ENCODE data around the gene ARSG.

Gene ARSG

GRCh38 chr17:68301438-68301959 lies 10.2 kb downstream of the ARSG start (continued):
- no peak for TF ChIP-seq ELK4 (IDR thresholded peaks at IDR 0.05; ENCODE audit: borderline replicate concordance, low read depth, low read length)

- CTCF ChIA-PET, result interaction anchor here (0.6 to 1.4 kb wide), 4 partner anchors 60 to 134 kb away, joined by 3 to 5 read pairs (median 4); no protein-coding TSS in a partner anchor
- Histone ChIP-seq H3K36me3 (ENCODE audit: control insufficient read depth in 2 of 2, insufficient read depth in 1 of 2, low read length in 2 of 2) (no peaks in the 10 kb centered on the region), H3K4me1 (ENCODE audit: control insufficient read depth, insufficient read depth, low read length) (no peaks in the 10 kb centered on the region), H3K4me3 (ENCODE audit: low read depth, low read length) (no peak overlapping the region), H3K9me3 (ENCODE audit: control insufficient read depth, insufficient read depth, low read depth, low read length) (no peaks in the 10 kb centered on the region), H3K27ac (ENCODE audit: extremely low read depth, low read depth, low read length) (no peak overlapping the region)
- POLR2A ChIA-PET, result interaction anchor here (1.4 kb wide), 1 partner anchor 11 kb away, joined by 5 read pairs; the partner anchor contains the start of gene SLC16A6
- TF ChIP-seq ZNF280D (tag by site-specific recombination; IDR thresholded peaks at IDR 0.05) (no peak), HOXC10 (CRISPR knock-in tag; IDR thresholded peaks at IDR 0.05) (no peak), ZNF707 (tag by site-specific recombination; IDR thresholded peaks at IDR 0.05) (no peak), ZNF10 (tag by site-specific recombination; IDR thresholded peaks at IDR 0.05) (no peak), ZNF341 (tag by site-specific recombination; IDR thresholded peaks at IDR 0.05; ENCODE audit: low read depth) (no peak), ZNF544 (tag by site-specific recombination; IDR thresholded peaks at IDR 0.05) (no peak), ZNF692 (tag by site-specific recombination; IDR thresholded peaks at IDR 0.05) (no peak), ZNF596 (tag by site-specific recombination; IDR thresholded peaks at IDR 0.05) (no peak), ZFHX2 (tag by site-specific recombination; conservative IDR thresholded peaks at IDR 0.05) (no peak), ZNF2 (tag by site-specific recombination; IDR thresholded peaks at IDR 0.05) (no peak), ZNF184 (tag by site-specific recombination; IDR thresholded peaks at IDR 0.05) (no peak), ZNF23 (tag by site-specific recombination; IDR thresholded peaks at IDR 0.05; ENCODE audit: borderline replicate concordance) (no peak), ZNF292 (tag by site-specific recombination; IDR thresholded peaks at IDR 0.05; ENCODE audit: borderline replicate concordance, low read depth) (no peak), BCL11A (tag by site-specific recombination; IDR thresholded peaks at IDR 0.05; ENCODE audit: low read depth) (no peak), RBAK (tag by site-specific recombination; IDR thresholded peaks at IDR 0.05) (no peak), ZBTB6 (tag by site-specific recombination; IDR thresholded peaks at IDR 0.05) (no peak), ZNF654 (tag by site-specific recombination; IDR thresholded peaks at IDR 0.05; ENCODE audit: low read depth) (no peak)
Observed at GRCh38 chr17:68302066-68302564, 10.8 kb downstream of the ARSG start.
